Left ventricle myocardium inferior (tissue), 1 donor: ENCODE data around the gene BRAF. TPM values are rescaled to one million over a fixed set of nuclear protein-coding genes. Genes with fewer than 3 reads are reported as not detected.
"Not testable (repeated sequence)": the region's sequence is repeated elsewhere in the genome, so short reads cannot be mapped to it uniquely, and the experiment has no call there.

ENCODE experiments used
- DNase-seq: peaks from one replicate; pipeline ENCODE4 v3.0.0-alpha.2; 2020
- H3K27ac ChIP-seq: fragments of 200-600 bp; replicated peaks from 2 replicates; pipeline ENCODE4 v1.8.0; 2021
- H3K27me3 ChIP-seq: fragments of 200-600 bp; 2 replicates; pipeline ENCODE4 v1.8.0; 2021; ENCODE audit warnings: low read depth
- H3K36me3 ChIP-seq: fragments of 200-600 bp; 2 replicates; pipeline ENCODE4 v1.8.0; 2021
- H3K4me1 ChIP-seq: fragments of 200-600 bp; 2 replicates; pipeline ENCODE4 v1.8.0; 2021
- H3K4me3 ChIP-seq: fragments of 200-600 bp; 2 replicates; pipeline ENCODE4 v1.8.0; 2021; ENCODE audit warnings: mild to moderate bottlenecking, moderate library complexity
- H3K9me3 ChIP-seq: fragments of 200-600 bp; replicated peaks from 2 replicates; pipeline ENCODE4 v1.8.0; 2021
- CTCF ChIP-seq: fragments of 200-600 bp; IDR thresholded peaks from 2 replicates; pipeline ENCODE4 v1.8.0; 2021; ENCODE audit warnings: antibody characterized with exemption, mild to moderate bottlenecking, borderline replicate concordance
- intact Hi-C: fragments of 100-400 bp; cut with micrococcal nuclease; formaldehyde crosslinking; loops from one replicate; pipeline ENCODE4 v1.11.0; 2022
- total RNA-seq: library from RNA; stranded (reverse); fragmentation: NEBNext Ultra II Directional; extraction: Animal tissue kit (Norgen Biotek cat#: 25700); gene quantifications from one replicate; pipeline ENCODE4 v1.2.1, GENCODE V29; 2021
- donor health status: DM: no; HTN: yes; CAD: no; lungs with severe emphysema.

The BRAF gene
- total RNA-seq, 1 donor from 2014 or later: 18.8 TPM

DNA sequence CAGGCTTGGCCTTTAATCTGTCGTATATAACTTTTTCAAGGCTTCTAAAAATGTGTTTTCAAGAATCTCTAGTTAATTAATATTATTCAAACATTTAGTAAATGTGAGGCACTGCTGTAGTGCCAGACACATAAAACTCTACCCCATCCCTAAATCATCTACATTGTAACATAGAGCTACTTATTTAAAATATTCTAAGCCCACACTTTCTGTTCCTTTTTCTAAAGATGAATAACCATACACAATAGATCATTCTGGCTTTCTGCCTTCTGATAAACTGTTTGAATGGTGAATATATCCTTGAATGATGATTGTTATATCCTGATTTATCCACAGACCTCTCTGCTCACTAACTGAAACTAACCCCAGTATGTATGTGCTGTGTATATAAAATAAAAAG, 41.4 kb downstream of the BRAF start:
- no peak for DNase-seq
- H3K4me1 ChIP-seq: peaks cover 44% of the 10 kb centered on the region
- H3K9me3 ChIP-seq: peaks cover 2% of the 10 kb centered on the region
- TF ChIP-seq CTCF: no peak
- intact Hi-C loops: no loop called here
- H3K4me3 ChIP-seq: no peak overlapping the region
- no peak overlapping the region for H3K27ac ChIP-seq
- no peaks in the 10 kb centered on the region for H3K27me3 ChIP-seq
- no peaks in the 10 kb centered on the region for H3K36me3 ChIP-seq

GRCh38 chr7:140882834-140883233, 41.9 kb downstream of the BRAF start:
- H3K27me3 ChIP-seq, H3K27ac ChIP-seq, intact Hi-C loops, DNase-seq, H3K4me3 ChIP-seq, H3K9me3 ChIP-seq, H3K36me3 ChIP-seq: not testable (repeated sequence)
- H3K4me1 ChIP-seq: peaks cover 40% of the 10 kb centered on the region

DNA sequence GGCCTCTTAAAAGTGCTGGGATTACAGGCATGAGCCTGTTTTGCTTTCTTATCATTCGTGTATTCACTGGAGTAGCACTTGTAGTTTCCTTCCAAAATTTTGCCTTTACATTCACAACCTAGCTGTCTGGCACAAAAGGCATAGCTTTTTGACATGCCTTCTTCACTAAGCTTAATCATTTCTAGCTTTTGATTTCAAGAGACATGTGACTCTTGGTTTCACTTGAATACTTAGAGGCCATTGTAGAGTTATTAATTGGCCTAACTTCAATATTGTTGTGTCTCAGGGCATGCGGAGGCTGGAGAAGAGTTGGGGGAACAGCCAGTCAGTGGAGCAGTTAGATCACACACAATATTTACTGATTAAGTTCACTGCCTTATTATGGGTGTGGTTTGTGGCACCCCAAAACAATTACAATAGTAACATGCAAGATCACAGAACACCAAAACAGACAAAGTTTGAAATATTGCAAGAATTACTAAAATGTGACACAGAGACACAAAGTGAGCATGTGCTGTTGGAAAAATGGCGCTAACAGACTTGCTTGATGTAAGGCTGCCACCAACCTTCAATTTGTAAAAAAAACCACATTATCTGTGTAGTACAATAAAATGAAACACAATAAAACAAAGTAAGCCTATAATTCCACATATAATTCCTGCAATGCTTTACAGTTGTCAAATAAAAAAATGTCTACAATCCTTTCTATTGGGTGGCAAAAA, 43.1 kb downstream of the BRAF start:
- H3K36me3 ChIP-seq: no peaks in the 10 kb centered on the region
- no peak for DNase-seq
- no peaks in the 10 kb centered on the region for H3K27me3 ChIP-seq
- intact Hi-C loops: no loop called here
- no peak for TF ChIP-seq CTCF
- peaks cover 37% of the 10 kb centered on the region for H3K4me1 ChIP-seq
- no peak overlapping the region for H3K4me3 ChIP-seq
- no peak overlapping the region for H3K27ac ChIP-seq
- peaks cover 11% of the 10 kb centered on the region for H3K9me3 ChIP-seq

DNA sequence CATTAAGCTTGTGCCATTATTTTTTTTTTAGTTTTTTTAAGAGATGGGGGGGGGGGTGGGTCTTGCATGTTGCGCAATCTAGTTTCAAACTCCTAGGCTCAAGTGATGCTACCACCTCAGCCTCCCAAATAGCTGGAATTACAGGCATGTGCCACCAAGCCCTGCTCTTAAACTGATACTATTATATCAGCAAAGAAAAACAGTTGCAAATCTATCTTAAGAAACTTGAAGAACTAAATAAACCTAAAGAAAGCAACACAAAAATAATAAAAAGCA, 47.5 kb downstream of the BRAF start:
- Histone ChIP-seq H3K27ac (no peak overlapping the region), H3K4me3 (no peak overlapping the region), H3K36me3 (no peaks in the 10 kb centered on the region), H3K27me3 (no peaks in the 10 kb centered on the region), H3K4me1 (peaks cover 24% of the 10 kb centered on the region), H3K9me3 (peaks cover 11% of the 10 kb centered on the region)
- DNase-seq: no peak
- intact Hi-C loops: no loop called here
- no peak for TF ChIP-seq CTCF

- intact Hi-C loops: no loop called here
- Histone ChIP-seq H3K4me1 (peaks cover 22% of the 10 kb centered on the region), H3K36me3 (no peaks in the 10 kb centered on the region), H3K4me3 (no peak overlapping the region), H3K27ac (no peak overlapping the region), H3K9me3 (peaks cover 11% of the 10 kb centered on the region), H3K27me3 (no peaks in the 10 kb centered on the region)
- DNase-seq: no peak
- TF ChIP-seq CTCF: no peak
Measured at GRCh38 chr7:140876519-140877248, 48.0 kb downstream of the BRAF start.

- intact Hi-C loops: no loop called here
Measured at GRCh38 chr7:140873434-140873833, 51.3 kb downstream of the BRAF start.

More at GRCh38 chr7:140873434-140873833, 51.3 kb downstream of the BRAF start:
- DNase-seq: no peak
- H3K36me3 ChIP-seq: no peaks in the 10 kb centered on the region
- peaks cover 37% of the 10 kb centered on the region for H3K4me1 ChIP-seq
- no peak for TF ChIP-seq CTCF
- H3K27me3 ChIP-seq: no peaks in the 10 kb centered on the region
- peaks cover 10% of the 10 kb centered on the region for H3K9me3 ChIP-seq
- no peak overlapping the region for H3K27ac ChIP-seq
- H3K4me3 ChIP-seq: no peak overlapping the region
